H9 (cell line): Measurements from ENCODE around the gene FAM13A. TPM values are rescaled to one million over a fixed set of nuclear protein-coding genes. Genes with fewer than 3 reads are reported as not detected.

Experiments used
- DNase-seq: peaks from one replicate; pipeline ENCODE4 v3.0.0-alpha.2; 2017
- H2AFZ ChIP-seq: one replicate; pipeline ENCODE4 v1.6.1; 2013; ENCODE audit warnings: mild to moderate bottlenecking, low read length, control low read depth, moderate library complexity
- H2AK5ac ChIP-seq: 2 replicates; pipeline ENCODE4 v1.6.1; 2013; ENCODE audit warnings: low read length, control low read depth, mixed read lengths; ENCODE audit not compliant: insufficient read length
- H2BK120ac ChIP-seq: one replicate; pipeline ENCODE4 v1.6.1; 2013; ENCODE audit warnings: low read depth, mild to moderate bottlenecking, low read length, control low read depth, inconsistent platforms; ENCODE audit not compliant: poor library complexity, severe bottlenecking
- H2BK12ac ChIP-seq: 2 replicates; pipeline ENCODE4 v1.6.1; 2013; ENCODE audit warnings: low read length, control low read depth, mixed read lengths, low read depth; ENCODE audit not compliant: insufficient read length
- H2BK15ac ChIP-seq: 2 replicates; pipeline ENCODE4 v1.6.1; 2013; ENCODE audit warnings: low read depth, low read length, control low read depth
- H2BK20ac ChIP-seq: one replicate; pipeline ENCODE4 v1.6.1; 2013; ENCODE audit warnings: low read depth, mild to moderate bottlenecking, low read length, control low read depth, inconsistent platforms; ENCODE audit not compliant: poor library complexity, severe bottlenecking
- H2BK5ac ChIP-seq: 2 replicates; pipeline ENCODE4 v1.6.1; 2013; ENCODE audit warnings: low read length, control low read depth, mixed read lengths; ENCODE audit not compliant: insufficient read length
- H3K14ac ChIP-seq: 2 replicates; pipeline ENCODE4 v1.6.1; 2013; ENCODE audit warnings: low read length, control low read depth; ENCODE audit not compliant: insufficient read depth
- H3K18ac ChIP-seq: 2 replicates; pipeline ENCODE4 v1.6.1; 2013; ENCODE audit warnings: low read depth, mild to moderate bottlenecking, mixed read lengths, low read length, control low read depth; ENCODE audit not compliant: insufficient read length
- H3K23ac ChIP-seq: 2 replicates; pipeline ENCODE4 v1.6.1; 2013; ENCODE audit warnings: low read length, control low read depth, mixed read lengths, low read depth; ENCODE audit not compliant: insufficient read length
- H3K23me2 ChIP-seq: 2 replicates; pipeline ENCODE4 v1.6.1; 2013; ENCODE audit warnings: low read depth, mild to moderate bottlenecking, mixed read lengths, low read length, control low read depth; ENCODE audit not compliant: insufficient read length, poor library complexity, severe bottlenecking
- H3K27ac ChIP-seq: 2 replicates; pipeline ENCODE4 v1.5.1; 2013; ENCODE audit warnings: low read length, control low read depth, mixed read lengths, low read depth; ENCODE audit not compliant: insufficient read length
- H3K27me3 ChIP-seq: 2 replicates; pipeline ENCODE4 v1.6.1; 2013; ENCODE audit warnings: low read length, control low read depth, inconsistent platforms; ENCODE audit not compliant: insufficient read depth
- H3K4ac ChIP-seq: 2 replicates; pipeline ENCODE4 v1.6.1; 2013; ENCODE audit warnings: low read depth, mild to moderate bottlenecking, control low read depth, inconsistent platforms, low read length, moderate library complexity
- H3K4me1 ChIP-seq: 2 replicates; pipeline ENCODE4 v1.6.1; 2013; ENCODE audit warnings: low read length, control low read depth, inconsistent platforms; ENCODE audit not compliant: insufficient read depth
- H3K4me2 ChIP-seq: 2 replicates; pipeline ENCODE4 v1.6.1; 2013; ENCODE audit warnings: low read length, control low read depth, mixed read lengths; ENCODE audit not compliant: insufficient read length, insufficient read depth
- H3K56ac ChIP-seq: 2 replicates; pipeline ENCODE4 v1.6.1; 2013; ENCODE audit warnings: low read depth, mild to moderate bottlenecking, mixed read lengths, low read length, control low read depth; ENCODE audit not compliant: insufficient read length
- H3K79me1 ChIP-seq: 2 replicates; pipeline ENCODE4 v1.6.1; 2013; ENCODE audit warnings: low read depth, mild to moderate bottlenecking, moderate library complexity, low read length, control low read depth, inconsistent platforms; ENCODE audit not compliant: insufficient read depth, poor library complexity, severe bottlenecking
- H3K79me2 ChIP-seq: 2 replicates; pipeline ENCODE4 v1.6.1; 2013; ENCODE audit warnings: low read length, control low read depth, inconsistent platforms; ENCODE audit not compliant: insufficient read depth
- H3K9ac ChIP-seq: 2 replicates; pipeline ENCODE4 v1.6.1; 2013; ENCODE audit warnings: low read length, control low read depth, mixed read lengths; ENCODE audit not compliant: insufficient read length; ENCODE audit errors: extremely low read depth
- H3K9me3 ChIP-seq: one replicate; pipeline ENCODE4 v1.6.1; 2013; ENCODE audit warnings: low read depth, low read length, inconsistent platforms; ENCODE audit not compliant: control insufficient read depth
- H3T11ph ChIP-seq: one replicate; pipeline ENCODE4 v1.6.1; 2013; ENCODE audit warnings: mild to moderate bottlenecking, low read length, control low read depth, inconsistent platforms
- H4K20me1 ChIP-seq: one replicate; pipeline ENCODE4 v1.6.1; 2013; ENCODE audit not compliant: control insufficient read depth, insufficient read length, insufficient read depth
- H4K5ac ChIP-seq: 2 replicates; pipeline ENCODE4 v1.6.1; 2013; ENCODE audit warnings: low read depth, mild to moderate bottlenecking, mixed read lengths, low read length, control low read depth; ENCODE audit not compliant: insufficient read length
- H4K8ac ChIP-seq: replicated peaks from 2 replicates; pipeline ENCODE4 v1.6.1; 2013; ENCODE audit warnings: low read length, control low read depth, mixed read lengths, low read depth; ENCODE audit not compliant: insufficient read length
- H4K91ac ChIP-seq: 2 replicates; pipeline ENCODE4 v1.6.1; 2013; ENCODE audit warnings: low read depth, mild to moderate bottlenecking, moderate library complexity, mixed read lengths, low read length, control low read depth; ENCODE audit not compliant: insufficient read length
- H3K27ac Mint-ChIP-seq, 3 experiments: 2 replicates in 2 of 3; 3 replicates in 1 of 3; pipeline ENCODE4 v1.8.0; 2020 to 2021; ENCODE audit warnings: mixed read lengths in 3 of 3, mild to moderate bottlenecking in 1 of 3, moderate library complexity in 1 of 3
- H3K27me3 Mint-ChIP-seq: 2 replicates; pipeline ENCODE4 v1.8.0; 2021; ENCODE audit warnings: low read depth, mild to moderate bottlenecking, moderate library complexity, mixed read lengths
- H3K36me3 Mint-ChIP-seq, 3 experiments: 2 replicates in 2 of 3; 3 replicates in 1 of 3; pipeline ENCODE4 v1.8.0; 2020 to 2021; ENCODE audit warnings: low read depth in 3 of 3, mixed read lengths in 3 of 3; ENCODE audit not compliant: insufficient read depth in 1 of 3
- H3K4me1 Mint-ChIP-seq, 2 experiments: 2 replicates each; pipeline ENCODE4 v1.8.0; 2020; ENCODE audit warnings: mixed read lengths in 2 of 2
- H3K4me3 Mint-ChIP-seq, 2 experiments: 2 replicates in 1 of 2; 3 replicates in 1 of 2; pipeline ENCODE4 v1.8.0; 2020 to 2021; ENCODE audit warnings: mild to moderate bottlenecking in 2 of 2, mixed read lengths in 2 of 2, moderate library complexity in 1 of 2
- H3K9me3 Mint-ChIP-seq, 2 experiments: 2 replicates in 1 of 2; 3 replicates in 1 of 2; pipeline ENCODE4 v1.8.0; 2020; ENCODE audit warnings: mild to moderate bottlenecking in 2 of 2, mixed read lengths in 2 of 2, moderate library complexity in 1 of 2
- CTCF ChIP-seq: fragments of 200-600 bp; sonication (generic); conservative IDR thresholded peaks from 3 replicates; pipeline ENCODE4 v1.8.0; 2021; ENCODE audit warnings: antibody characterized with exemption, mild to moderate bottlenecking
- WGBS: extraction: QIAGEN DNeasy Blood & Tissue Kit; methylation state at CpG from one replicate; pipeline ENCODE4 v1.1.7; 2013; ENCODE audit warnings: missing lambda C conversion rate, low lambda C conversion rate, mixed read lengths; ENCODE audit not compliant: insufficient read length; ENCODE audit errors: extremely low coverage; 5-methylcytosine and 5-hydroxymethylcytosine counted together
- total RNA-seq: library from RNA; stranded (reverse); gene quantifications from 2 replicates; pipeline ENCODE4 v1.2.1, GENCODE V29; 2021

FAM13A gene
- total RNA-seq, 1 experiment from 2014 or later, result 12.7 TPM

- H3K18ac ChIP-seq, result no peak overlapping the region
- no peak overlapping the region for H3K56ac ChIP-seq
- peaks cover 21 to 28% (median 21%) of the 10 kb centered on the region in 3 experiments for H3K36me3 Mint-ChIP-seq
- peaks cover 10% of the 10 kb centered on the region; the same call in 1 of the 2 replicates for H3K4me1 ChIP-seq
- no peak overlapping the region for H2AK5ac ChIP-seq
- no peak overlapping the region for H3K9ac ChIP-seq
- H4K8ac ChIP-seq, result no peak overlapping the region
- no peaks in the 10 kb centered on the region for H3K9me3 ChIP-seq
- H2AFZ ChIP-seq, result no peak overlapping the region
- no CpG with 5 or more reads among the region's 3 CpGs for WGBS
- H2BK20ac ChIP-seq, result no peak overlapping the region
- no peak overlapping the region for H4K91ac ChIP-seq
- H3K9me3 Mint-ChIP-seq, result peaks cover 8 to 20% of the 10 kb centered on the region in 2 experiments
- no peak overlapping the region for H2BK5ac ChIP-seq
- H3K4ac ChIP-seq, result no peak overlapping the region
- DNase-seq, result peak; percentile 39
- no peaks in the 10 kb centered on the region for H4K20me1 ChIP-seq
- H2BK12ac ChIP-seq, result no peak overlapping the region
- H3K23me2 ChIP-seq, result no peaks in the 10 kb centered on the region
- H3T11ph ChIP-seq, result no peak overlapping the region
- no peak overlapping the region for H2BK120ac ChIP-seq
- peaks cover 32 to 46% of the 10 kb centered on the region in 2 experiments for H3K4me1 Mint-ChIP-seq
- no peak overlapping the region for H3K23ac ChIP-seq
- no peaks in the 10 kb centered on the region for H3K79me1 ChIP-seq
- H3K4me2 ChIP-seq, result no peak overlapping the region
- peak overlapping the region in 1 of 3 experiments; percentile 93; a peak in 2 of 7 replicates for H3K27ac Mint-ChIP-seq
- H3K27me3 Mint-ChIP-seq, result no peaks in the 10 kb centered on the region
- no peak overlapping the region for H3K27ac ChIP-seq
- H2BK15ac ChIP-seq, result no peak overlapping the region
- H3K14ac ChIP-seq, result no peak overlapping the region; the same call in 1 of the 2 replicates
- no peaks in the 10 kb centered on the region for H3K27me3 ChIP-seq
- H3K4me3 Mint-ChIP-seq, result no peak overlapping the region
- no peak for TF ChIP-seq CTCF
- H4K5ac ChIP-seq, result no peak overlapping the region
- H3K79me2 ChIP-seq, result no peaks in the 10 kb centered on the region
Observed at GRCh38 chr4:88958080-88958479, 98.9 kb downstream of the FAM13A start.
